ENCODE data around the gene TRIM7. TPM values are rescaled to one million over a fixed set of nuclear protein-coding genes. Genes with fewer than 3 reads are reported as not detected.
"Not testable (repeated sequence)": the region's sequence is repeated elsewhere in the genome, so short reads cannot be mapped to it uniquely, and the experiment has no call there.

Gene TRIM7
- total RNA-seq, 3 donors from 2014 or later, result 1.5 to 3.9 (median 3.2) TPM

GRCh38 chr5:181152406-181152805, 52.6 kb downstream of the TRIM7 start:
- no peaks in the 10 kb centered on the region for H3K36me3 ChIP-seq (ENCODE audit: low read depth)
- H3K4me3 ChIP-seq, result no peak overlapping the region
- no peaks in the 10 kb centered on the region for H3K9me3 ChIP-seq
- no peak for DNase-seq
- no peak for TF ChIP-seq CTCF (IDR thresholded peaks at IDR 0.05)
- intact Hi-C loops (cut with DNase I, micrococcal nuclease), result no loop called here
- no peak for ATAC-seq
- H3K4me1 ChIP-seq (ENCODE audit: low read depth), result no peaks in the 10 kb centered on the region

GRCh38 chr5:181151146-181151545, 53.9 kb downstream of the TRIM7 start:
- Histone ChIP-seq H3K4me1 (ENCODE audit: low read depth) (no peaks in the 10 kb centered on the region), H3K9me3 (no peaks in the 10 kb centered on the region), H3K4me3 (no peak overlapping the region), H3K36me3 (ENCODE audit: low read depth) (no peaks in the 10 kb centered on the region)
- ATAC-seq, result no peak
- no peak for DNase-seq
- intact Hi-C loops (cut with DNase I, micrococcal nuclease), result no loop called here
- TF ChIP-seq CTCF (IDR thresholded peaks at IDR 0.05), result no peak

- ATAC-seq (no peak), DNase-seq (no peak)
- no peaks in the 10 kb centered on the region for H3K9me3 ChIP-seq
- TF ChIP-seq CTCF (IDR thresholded peaks at IDR 0.05), result no peak
- intact Hi-C loops (cut with DNase I, micrococcal nuclease), result no loop called here
- H3K4me1 ChIP-seq (ENCODE audit: low read depth), result no peaks in the 10 kb centered on the region
- no peak overlapping the region for H3K4me3 ChIP-seq
- H3K36me3 ChIP-seq (ENCODE audit: low read depth), result no peaks in the 10 kb centered on the region
Observed at GRCh38 chr5:181149806-181150733, 54.9 kb downstream of the TRIM7 start.

- DNase-seq (no peak), ATAC-seq (no peak)
- Histone ChIP-seq H3K4me1 (ENCODE audit: low read depth) (no peaks in the 10 kb centered on the region), H3K9me3 (no peaks in the 10 kb centered on the region), H3K4me3 (no peak overlapping the region), H3K36me3 (ENCODE audit: low read depth) (no peaks in the 10 kb centered on the region)
- intact Hi-C loops (cut with DNase I, micrococcal nuclease), result no loop called here
- TF ChIP-seq CTCF (IDR thresholded peaks at IDR 0.05), result no peak
Observed at GRCh38 chr5:181149355-181149754, 55.6 kb downstream of the TRIM7 start.

- intact Hi-C loops (cut with DNase I, micrococcal nuclease); DNase-seq; H3K36me3 ChIP-seq (ENCODE audit: low read depth); H3K9me3 ChIP-seq; ATAC-seq; H3K4me3 ChIP-seq; H3K4me1 ChIP-seq (ENCODE audit: low read depth): not testable (repeated sequence)
Observed at GRCh38 chr5:181146927-181147636, 57.9 kb downstream of the TRIM7 start, which contains the start of gene OR2V2. Gene OR2V2 (plus strand): TSS chr5:181147586. CDS start chr5:181154943, 7,357 bp downstream.

- ATAC-seq (no peak), DNase-seq (no peak)
- Histone ChIP-seq H3K4me1 (ENCODE audit: low read depth) (no peaks in the 10 kb centered on the region), H3K4me3 (no peak overlapping the region), H3K9me3 (no peaks in the 10 kb centered on the region), H3K36me3 (ENCODE audit: low read depth) (no peaks in the 10 kb centered on the region)
- intact Hi-C loops (cut with DNase I, micrococcal nuclease), result no loop called here
- no peak for TF ChIP-seq CTCF (IDR thresholded peaks at IDR 0.05)
Observed at GRCh38 chr5:181145133-181145532, 59.9 kb downstream of the TRIM7 start.

Data from mucosa of descending colon (tissue), 3 donors.